Transverse colon (tissue), 4 donors: ENCODE measurements around the gene EVC. TPM values are rescaled to one million over a fixed set of nuclear protein-coding genes. Genes with fewer than 3 reads are reported as not detected.

Experiments used
- DNase-seq: peaks from one replicate; pipeline ENCODE4 v3.0.0-alpha.2; 2019
- H3K27ac ChIP-seq, 4 donors: fragments of 200-600 bp; sonication (generic); 2 replicates each; pipeline ENCODE4 v1.5.1; 2016 to 2018; ENCODE audit warnings: inconsistent platforms in 4 of 4
- H3K27me3 ChIP-seq: fragments of 200-600 bp; sonication (generic); 2 replicates; pipeline ENCODE4 v1.5.1; 2017; ENCODE audit warnings: inconsistent platforms
- H3K36me3 ChIP-seq, 4 donors: fragments of 200-600 bp; sonication (generic); 2 replicates each; pipeline ENCODE4 v1.5.1; 2017 to 2019; ENCODE audit warnings: inconsistent platforms in 4 of 4
- H3K4me1 ChIP-seq, 4 donors: fragments of 200-600 bp; sonication (generic); 2 replicates each; pipeline ENCODE4 v1.5.1; 2017 to 2020; ENCODE audit warnings: inconsistent platforms in 4 of 4
- H3K4me3 ChIP-seq, 4 donors: fragments of 200-600 bp; sonication (generic); 1 replicate in 1 of 4; 2 replicates in 3 of 4; pipeline versions ENCODE4 v1.5.1 to v1.6.1; 2017 to 2019; ENCODE audit warnings: inconsistent platforms in 4 of 4
- H3K9me3 ChIP-seq, 2 donors: fragments of 200-600 bp; sonication (generic); 2 replicates each; pipeline ENCODE4 v1.5.1; 2017 to 2019; ENCODE audit warnings: inconsistent platforms in 2 of 2
- EP300 ChIP-seq: sonication (generic); formaldehyde crosslinking; IDR thresholded peaks from one replicate; pipeline ENCODE4 v1.6.1; 2017; ENCODE audit warnings: antibody characterized with exemption, low read depth
- POLR2A ChIP-seq: fragments of 450-650 bp; IDR thresholded peaks from one replicate; pipeline ENCODE4 v1.6.1; 2016; ENCODE audit warnings: antibody characterized with exemption, mild to moderate bottlenecking, moderate library complexity
- POLR2AphosphoS5 ChIP-seq, 3 donors: sonication (generic); formaldehyde crosslinking; IDR thresholded peaks; one replicate each; pipeline ENCODE4 v1.6.1; 2016; ENCODE audit warnings: antibody characterized with exemption in 3 of 3
- WGBS, 2 donors: methylation state at CpG; one replicate each; pipeline ENCODE4 v1.1.5; 2018; ENCODE audit warnings: low coverage in 1 of 2; 5-methylcytosine and 5-hydroxymethylcytosine counted together
- in situ Hi-C, 4 donors: fragments of 200-750 bp; cut with MboI; loops; one replicate each; pipeline versions ENCODE4 v1.15.0 to v1.15.1; 2017; ENCODE audit warnings: low sequenced_read_pairs in 3 of 4, low pct_ligation_motif_present in 1 of 4, low pct_unique_long_range_greater_than_20kb in 1 of 4
- intact Hi-C: fragments of 100-400 bp; cut with DNase I; formaldehyde crosslinking; loops from one replicate; pipeline ENCODE4 v1.15.1; 2023; ENCODE audit warnings: low total_unique reads
- total RNA-seq, 4 donors: library from RNA; depleted of rRNA; stranded (reverse); fragments of >200 nt; gene quantifications; one replicate each; pipeline ENCODE4 v1.1.0, GENCODE V29; 2016
- TF ChIP-seq, protein P1 (sequence below), 5 experiments: fragments of 200-600 bp in 3 of 5; fragments of 450-650 bp in 2 of 5; sonication (generic) in 3 of 5; IDR thresholded peaks; 1 replicate in 2 of 5; 2 replicates in 3 of 5; pipeline ENCODE4 v1.5.1; 2016 to 2017; ENCODE audit warnings: antibody characterized with exemption in 5 of 5, inconsistent platforms in 3 of 5, mild to moderate bottlenecking in 2 of 5, moderate library complexity in 1 of 5

Gene EVC
- total RNA-seq, 4 donors from 2014 or later: 6.0 to 45.8 (median 12.0) TPM

DNA sequence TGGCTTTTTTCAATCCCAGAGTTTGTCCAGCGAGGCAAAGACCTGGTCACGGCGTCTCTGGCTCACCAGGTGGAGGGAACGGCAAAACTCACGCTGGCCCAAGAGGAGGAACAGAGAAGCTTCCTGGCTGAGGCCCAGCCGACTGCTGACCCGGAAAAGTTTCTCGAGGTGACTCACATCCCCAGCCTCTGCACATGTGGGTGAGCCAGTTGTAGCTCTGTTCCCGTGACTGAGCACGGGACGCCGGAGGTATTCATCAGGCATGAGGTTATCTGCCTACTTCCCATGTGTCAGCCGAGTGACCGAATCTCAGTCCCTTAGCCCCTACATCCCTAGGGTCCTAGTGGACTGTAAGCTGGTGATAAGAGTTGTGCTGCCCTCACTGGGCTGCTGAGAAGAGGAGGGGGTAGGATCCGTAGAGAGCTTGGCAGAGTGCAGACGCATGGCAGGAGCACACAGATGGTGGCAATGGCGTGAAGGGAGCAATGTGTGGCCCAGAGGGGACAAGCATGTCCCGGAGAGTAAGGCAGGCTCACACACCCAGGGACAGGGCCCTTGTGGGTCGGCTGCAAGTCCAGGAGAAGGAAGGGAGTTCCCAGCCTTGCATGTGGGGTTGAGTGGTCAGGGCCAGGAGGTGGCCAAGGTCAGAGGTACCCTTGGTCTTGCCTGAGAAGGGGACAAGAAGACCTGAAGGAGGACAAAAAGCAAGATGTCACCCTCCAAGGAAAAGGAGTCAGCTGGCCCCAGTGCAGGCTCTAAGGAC lies 42.9 kb downstream of the EVC start:
- in situ Hi-C loops (no loop called here), intact Hi-C loops (no loop called here)
- H3K27me3 ChIP-seq: no peaks in the 10 kb centered on the region
- DNase-seq: no peak
- no peaks in the 10 kb centered on the region for H3K9me3 ChIP-seq
- TF ChIP-seq POLR2AphosphoS5 (IDR thresholded peaks at IDR 0.05) (no peak), POLR2A (no peak), EP300 (no peak)
- TF ChIP-seq, protein P1, sequence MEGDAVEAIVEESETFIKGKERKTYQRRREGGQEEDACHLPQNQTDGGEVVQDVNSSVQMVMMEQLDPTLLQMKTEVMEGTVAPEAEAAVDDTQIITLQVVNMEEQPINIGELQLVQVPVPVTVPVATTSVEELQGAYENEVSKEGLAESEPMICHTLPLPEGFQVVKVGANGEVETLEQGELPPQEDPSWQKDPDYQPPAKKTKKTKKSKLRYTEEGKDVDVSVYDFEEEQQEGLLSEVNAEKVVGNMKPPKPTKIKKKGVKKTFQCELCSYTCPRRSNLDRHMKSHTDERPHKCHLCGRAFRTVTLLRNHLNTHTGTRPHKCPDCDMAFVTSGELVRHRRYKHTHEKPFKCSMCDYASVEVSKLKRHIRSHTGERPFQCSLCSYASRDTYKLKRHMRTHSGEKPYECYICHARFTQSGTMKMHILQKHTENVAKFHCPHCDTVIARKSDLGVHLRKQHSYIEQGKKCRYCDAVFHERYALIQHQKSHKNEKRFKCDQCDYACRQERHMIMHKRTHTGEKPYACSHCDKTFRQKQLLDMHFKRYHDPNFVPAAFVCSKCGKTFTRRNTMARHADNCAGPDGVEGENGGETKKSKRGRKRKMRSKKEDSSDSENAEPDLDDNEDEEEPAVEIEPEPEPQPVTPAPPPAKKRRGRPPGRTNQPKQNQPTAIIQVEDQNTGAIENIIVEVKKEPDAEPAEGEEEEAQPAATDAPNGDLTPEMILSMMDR (IDR thresholded peaks at IDR 0.05): no peak
- no peaks in the 10 kb centered on the region for H3K4me1 ChIP-seq
- no peak overlapping the region for H3K4me3 ChIP-seq
- 84% methylated on average over 18 of the region's 19 CpGs; no CpG with 5 or more reads in 1 of the 2 donors for WGBS, 2 donors
- H3K27ac ChIP-seq: no peak overlapping the region
- no peaks in the 10 kb centered on the region for H3K36me3 ChIP-seq

DNA sequence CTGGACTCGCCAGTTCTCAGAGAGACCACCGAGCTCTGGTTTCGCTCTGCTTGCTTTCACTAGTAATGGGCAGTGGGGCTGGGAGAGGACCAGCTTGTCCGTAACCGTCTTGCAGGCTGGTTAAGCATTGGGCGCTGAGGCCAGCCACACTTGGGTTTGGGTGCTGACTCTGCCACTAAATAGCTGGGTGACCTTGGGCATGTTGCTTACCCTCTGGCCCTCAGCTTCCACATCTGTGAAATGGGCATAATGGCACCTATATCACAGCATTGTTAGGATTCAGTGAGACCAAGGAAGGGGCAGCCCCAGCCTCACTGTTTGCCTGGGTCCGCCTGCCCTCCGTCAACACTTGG lies 43.5 kb downstream of the EVC start:
- no peak overlapping the region for H3K4me3 ChIP-seq
- H3K27me3 ChIP-seq: no peaks in the 10 kb centered on the region
- WGBS, 2 donors: 96% methylated on average over 8 of the region's 8 CpGs; no CpG with 5 or more reads in 1 of the 2 donors
- no peaks in the 10 kb centered on the region for H3K4me1 ChIP-seq
- intact Hi-C loops (no loop called here), in situ Hi-C loops (no loop called here)
- H3K36me3 ChIP-seq: no peaks in the 10 kb centered on the region
- no peak for DNase-seq
- H3K9me3 ChIP-seq: no peaks in the 10 kb centered on the region
- H3K27ac ChIP-seq: no peak overlapping the region
- TF ChIP-seq POLR2A: no peak

DNA sequence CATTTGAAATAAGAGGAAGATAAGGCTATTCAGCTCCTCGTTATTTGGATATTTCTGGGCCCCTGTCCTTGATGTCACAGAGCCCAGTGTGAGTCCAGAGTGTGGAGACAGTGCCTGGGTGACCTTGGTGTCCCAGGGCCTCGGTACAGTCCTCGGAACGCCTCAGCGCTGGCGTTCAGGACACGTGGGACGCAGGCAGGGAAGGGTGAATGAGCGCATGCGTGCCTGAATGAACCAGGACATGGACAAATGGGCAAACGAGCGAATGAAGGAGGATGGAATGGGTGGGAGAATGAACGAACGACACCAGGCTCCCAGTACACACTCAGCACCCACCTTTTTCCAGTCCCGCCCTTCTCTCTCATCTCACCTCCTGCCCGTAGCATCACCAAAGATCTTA lies 44.2 kb downstream of the EVC start:
- Histone ChIP-seq H3K4me3 (no peak overlapping the region), H3K4me1 (no peaks in the 10 kb centered on the region), H3K27me3 (no peaks in the 10 kb centered on the region), H3K27ac (no peak overlapping the region), H3K9me3 (no peaks in the 10 kb centered on the region), H3K36me3 (no peaks in the 10 kb centered on the region)
- in situ Hi-C loops: no loop called here
- intact Hi-C loops: no loop called here
- TF ChIP-seq POLR2AphosphoS5 (IDR thresholded peaks at IDR 0.05): no peak
- TF ChIP-seq, protein P1 (IDR thresholded peaks at IDR 0.05): no peak
- TF ChIP-seq POLR2A: no peak
- no peak for TF ChIP-seq EP300
- WGBS, 2 donors: 82 to 93% methylated on average over 8 to 16 of the region's 16 CpGs
- no peak for DNase-seq

DNA sequence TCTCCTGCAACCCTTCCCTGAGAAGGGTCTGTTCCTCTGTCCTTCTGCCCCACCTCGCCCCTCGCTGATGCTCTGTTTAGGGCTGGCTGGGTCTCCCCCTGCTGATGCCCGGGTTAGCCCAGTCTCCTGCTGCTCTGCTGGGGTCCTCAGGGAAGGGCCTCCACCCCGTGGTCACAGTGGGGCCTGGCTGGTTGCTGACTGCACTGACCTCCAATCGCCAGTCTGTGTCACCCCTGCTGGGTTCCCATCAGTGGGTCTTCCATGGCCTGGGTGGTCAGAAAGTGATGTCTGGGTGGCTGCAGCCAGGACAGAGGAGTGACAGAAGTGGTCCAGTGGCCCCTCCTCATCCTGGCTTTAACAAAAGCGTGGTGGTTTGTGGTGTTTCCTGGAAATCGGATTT lies 44.7 kb downstream of the EVC start:
- Histone ChIP-seq H3K4me3 (no peak overlapping the region), H3K36me3 (no peaks in the 10 kb centered on the region), H3K27me3 (no peaks in the 10 kb centered on the region), H3K9me3 (no peaks in the 10 kb centered on the region), H3K27ac (no peak overlapping the region), H3K4me1 (no peaks in the 10 kb centered on the region)
- no peak for DNase-seq
- WGBS, 2 donors: 77% methylated on average over 6 of the region's 7 CpGs; no CpG with 5 or more reads in 1 of the 2 donors
- no peak for TF ChIP-seq POLR2A
- TF ChIP-seq EP300: no peak
- no peak for TF ChIP-seq POLR2AphosphoS5 (IDR thresholded peaks at IDR 0.05)
- TF ChIP-seq, protein P1 (IDR thresholded peaks at IDR 0.05): no peak
- in situ Hi-C loops: no loop called here
- intact Hi-C loops: no loop called here

DNA sequence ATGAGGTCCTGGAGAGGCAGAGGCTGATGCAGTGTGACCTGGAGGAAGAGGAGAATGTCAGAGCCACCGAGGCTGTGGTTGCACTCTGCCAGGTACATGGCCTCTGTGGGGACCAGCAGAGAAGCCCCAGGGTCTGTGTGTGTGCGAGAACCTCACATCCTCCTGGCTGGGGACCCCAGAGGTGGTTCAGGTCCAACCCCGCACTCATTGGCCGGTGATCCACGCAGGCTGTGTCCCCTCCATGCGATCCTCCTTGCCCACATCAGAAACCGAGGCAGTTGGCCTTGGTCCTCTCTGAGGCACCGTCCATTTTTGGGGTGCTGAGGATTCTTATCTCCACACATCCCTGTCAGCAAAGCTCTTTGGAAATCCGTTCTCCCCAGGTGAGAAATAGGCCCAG lies 45.3 kb downstream of the EVC start:
- H3K9me3 ChIP-seq: no peaks in the 10 kb centered on the region
- H3K27ac ChIP-seq: no peak overlapping the region
- intact Hi-C loops: no loop called here
- no peak overlapping the region for H3K4me3 ChIP-seq
- TF ChIP-seq POLR2AphosphoS5 (IDR thresholded peaks at IDR 0.05) (no peak), EP300 (no peak), POLR2A (no peak)
- TF ChIP-seq, protein P1 (IDR thresholded peaks at IDR 0.05): no peak
- no peak for DNase-seq
- H3K36me3 ChIP-seq: no peaks in the 10 kb centered on the region
- 89% methylated on average over 9 of the region's 9 CpGs; no CpG with 5 or more reads in 1 of the 2 donors for WGBS, 2 donors
- no peaks in the 10 kb centered on the region for H3K4me1 ChIP-seq
- in situ Hi-C loops: no loop called here
- no peaks in the 10 kb centered on the region for H3K27me3 ChIP-seq
